K562 (cell line): ENCODE data around the gene RAP2C. TPM values are rescaled to one million over a fixed set of nuclear protein-coding genes. Genes with fewer than 3 reads are reported as not detected.

Experiments
- ARHGAP35 ChIP-seq: fragments of 450-650 bp; IDR thresholded peaks from 2 replicates; pipeline ENCODE4 v1.6.1; 2018; ENCODE audit not compliant: partially characterized antibody
- ARID4B ChIP-seq: sonication (generic); formaldehyde crosslinking; IDR thresholded peaks from 2 replicates; pipeline ENCODE4 v1.8.0; 2022; ENCODE audit warnings: mild to moderate bottlenecking, missing genetic modification reagents
- ATF6 ChIP-seq: sonication (generic); formaldehyde crosslinking; IDR thresholded peaks from 2 replicates; pipeline ENCODE4 v1.4.0; 2020; ENCODE audit warnings: mild to moderate bottlenecking, missing genetic modification reagents
- ETS1 ChIP-seq: conservative IDR thresholded peaks from 2 replicates; pipeline ENCODE4 v1.6.1; 2011; ENCODE audit warnings: low read depth, mild to moderate bottlenecking, low read length; ENCODE audit not compliant: control insufficient read depth
- MAZ ChIP-seq, 2 experiments: fragments of 450-650 bp in 1 of 2; sonication (generic) in 1 of 2; formaldehyde crosslinking; IDR thresholded peaks in 1 of 2; conservative IDR thresholded peaks in 1 of 2; 2 replicates each; pipeline versions ENCODE4 v1.4.0 to v1.5.0; 2020; ENCODE audit warnings: mild to moderate bottlenecking in 1 of 2, missing genetic modification reagents in 1 of 2
- MYC ChIP-seq, 2 experiments: fragments of 250-450 bp in 1 of 2; sonication (Bioruptor Pico) in 1 of 2; IDR thresholded peaks; 2 replicates each; pipeline versions ENCODE4 v1.5.1 to v1.6.1; 2012 to 2021; ENCODE audit warnings: low read depth in 2 of 2, borderline replicate concordance in 1 of 2, improper control_type of control experiment in 1 of 2, low read length in 1 of 2, mild to moderate bottlenecking in 1 of 2, moderate library complexity in 1 of 2
- SIN3A ChIP-seq, 2 experiments: fragments of 150-350 bp in 1 of 2; IDR thresholded peaks; 2 replicates each; pipeline ENCODE4 v1.6.1; 2011 to 2016; ENCODE audit warnings: borderline replicate concordance in 2 of 2, low read depth in 2 of 2, low read length in 2 of 2, mild to moderate bottlenecking in 2 of 2, moderate library complexity in 2 of 2; ENCODE audit not compliant: control insufficient read depth in 1 of 2
- SMARCA5 ChIP-seq: fragments of 450-650 bp; IDR thresholded peaks from 2 replicates; pipeline ENCODE4 v1.6.1; 2016
- SP1 ChIP-seq: sonication (generic); formaldehyde crosslinking; IDR thresholded peaks from 2 replicates; pipeline ENCODE4 v1.8.1; 2022; ENCODE audit warnings: mild to moderate bottlenecking, missing genetic modification reagents
- STAT5B ChIP-seq: fragments of 250-450 bp; sonication (Bioruptor Pico); IDR thresholded peaks from 2 replicates; pipeline ENCODE4 v1.8.0; 2021; ENCODE audit warnings: mild to moderate bottlenecking, inconsistent platforms
- YY1 ChIP-seq, 3 experiments: IDR thresholded peaks; 2 replicates each; pipeline ENCODE4 v1.6.1; 2011; ENCODE audit warnings: low read length in 2 of 3, mild to moderate bottlenecking in 2 of 3, moderate library complexity in 2 of 3, borderline replicate concordance in 1 of 3, control low read depth in 1 of 3, low read depth in 1 of 3; ENCODE audit not compliant: insufficient read depth in 3 of 3, insufficient replicate concordance in 2 of 3, control insufficient read depth in 1 of 3, insufficient read length in 1 of 3; ENCODE audit errors: extremely low read depth in 1 of 3
- ZNF740 ChIP-seq, 3 experiments: fragments of 200-800 bp in 1 of 3; sonication (Bioruptor generic) in 1 of 3; sonication (generic) in 1 of 3; formaldehyde crosslinking in 1 of 3; IDR thresholded peaks; 2 replicates each; pipeline versions ENCODE4 v1.6.1 to v1.8.0; 2016 to 2022; ENCODE audit warnings: mild to moderate bottlenecking in 2 of 3, missing compliant biosample characterization in 2 of 3, missing genetic modification characterization in 2 of 3, missing genetic modification reagents in 1 of 3
- polyA plus RNA-seq, 8 experiments: library from polyadenylated mRNA; depleted of rRNA in 4 of 8; stranded (reverse) in 5 of 8; unstranded in 3 of 8; fragments of >200 nt; fragmentation: Nextera tagmentation in 2 of 8; fragmentation: Illumina TruSeq in 1 of 8; extraction: Ambion mirVana in 2 of 8; extraction: Trizol in 1 of 8; gene quantifications; 2 replicates each; pipeline versions ENCODE4 v1.2.1 to v1.2.3, GENCODE V29; 2011 to 2014; ENCODE audit warnings: inconsistent platforms in 1 of 8, missing spikeins in 1 of 8
- total RNA-seq, 7 experiments: library from RNA; depleted of rRNA in 6 of 7; stranded (reverse); fragments of >200 nt in 6 of 7; fragmentation: Illumina TruSeq in 2 of 7; extraction: Trizol in 2 of 7; gene quantifications; 2 replicates each; pipeline versions ENCODE4 v1.2.1 to v1.2.3, GENCODE V29; 2011 to 2021; ENCODE audit warnings: low replicate concordance in 1 of 7

RAP2C gene
- total and polyA plus RNA-seq, 9 of the 15 experiments (the other 6 are each of a cell fraction or from before 2014, with no cell fraction given) = 7.8 to 28.6 (median 18.6) TPM

GRCh38 chrX:132218100-132218812 lies 991 bp downstream of the RAP2C start (continued):
- TF ChIP-seq ZNF740 (CRISPR knock-in tag; IDR thresholded peaks at IDR 0.05) (peak; percentile 89), ZNF740 (tag; IDR thresholded peaks at IDR 0.05) (peak in 1 of 2 experiments; percentile 84; a peak in 2 of 4 replicates), ETS1 (0 out of 2 replicates have a peak, but pooled peaks have one; percentile 33), YY1 (IDR thresholded peaks at IDR 0.05; ENCODE audit: borderline replicate concordance in 1 of 3, control insufficient read depth in 1 of 3, extremely low read depth in 1 of 3, insufficient read depth in 3 of 3, insufficient read length in 1 of 3, insufficient replicate concordance in 2 of 3, low read depth in 1 of 3, low read length in 2 of 3) (peak in 1 of 3 experiments; percentile 31), MYC (IDR thresholded peaks at IDR 0.05; ENCODE audit: low read depth, low read length) (0 out of 2 replicates have a peak, but pooled peaks have one; percentile 33), MYC (CRISPR knock-in tag; IDR thresholded peaks at IDR 0.05; ENCODE audit: borderline replicate concordance, low read depth) (no peak), SP1 (CRISPR knock-in tag) (no peak), SIN3A (IDR thresholded peaks at IDR 0.05; ENCODE audit: borderline replicate concordance in 2 of 2, control insufficient read depth in 1 of 2, low read depth in 2 of 2, low read length in 2 of 2) (peak; percentile 44 to 67; a peak in 1 of 4 replicates), MAZ (CRISPR knock-in tag; conservative IDR thresholded peaks at IDR 0.05 in 1 of 2, IDR thresholded peaks at IDR 0.05 in 1 of 2) (peak in 1 of 2 experiments; percentile 62; a peak in 2 of 4 replicates), ARID4B (no peak), STAT5B (CRISPR knock-in tag) (no peak), ATF6 (CRISPR knock-in tag) (no peak), ARHGAP35 (no peak), SMARCA5 (no peak)
